A549 treated with CpdA at 1 μM for 4 hours (cell line): Measurements from ENCODE around the gene FAF1. TPM values are rescaled to one million over a fixed set of nuclear protein-coding genes. Genes with fewer than 3 reads are reported as not detected.

Source experiments
- total RNA-seq: library from RNA; stranded (reverse); fragments of 200-300 nt; extraction: Qiagen RNA extraction; gene quantifications from 5 replicates; pipeline ENCODE4 v1.2.3, GENCODE V29; 2022; ENCODE audit warnings: low read depth

FAF1 gene
- 38.0 to 45.1 TPM (median 42.0 TPM) in 5 replicates for total RNA-seq

GRCh38 chr1:50959913-50960844, at the start of gene FAF1:
FAF1 (minus strand) TSS chr1:50960267; CDS start chr1:50959811, 456 bp downstream.

GRCh38 chr1:50969611-50970508, 9.8 kb upstream of the FAF1 start, which contains the start of gene CDKN2C:
CDKN2C (plus strand) TSS chr1:50970245; CDS start chr1:50970369, 124 bp downstream.

GRCh38 chr1:50422946-50423669, 537.0 kb downstream of the FAF1 start, which contains the start of gene DMRTA2:
DMRTA2 (minus strand) TSS chr1:50423443; CDS start chr1:50421536, 1,907 bp downstream.

Other genes with a start within 250 kb of the FAF1 start
- gene CDKN2C, start 10.0 kb upstream of the FAF1 start, total RNA-seq = 11.9 to 13.7 TPM (median 13.2 TPM) in 5 replicates
- not detected in 5 replicates for gene C1orf185, start 142.0 kb upstream of the FAF1 start, total RNA-seq